Right lobe of liver (tissue), 6 donors: ENCODE measurements around the gene CTDSP2. TPM values are rescaled to one million over a fixed set of nuclear protein-coding genes. Genes with fewer than 3 reads are reported as not detected.
A peak's percentile ranks its signal among the peaks of the same experiment; 100 is the strongest.
"Not testable (repeated sequence)": the region's sequence is repeated elsewhere in the genome, so short reads cannot be mapped to it uniquely, and the experiment has no call there.

Experiments used
- ATAC-seq, 4 donors: fragments of 200-7000 bp; cut with Tn5 transposase; one replicate each; pipeline ENCODE4 v1.9.1; 2020; ENCODE audit warnings: mild to moderate bottlenecking in 4 of 4, moderate library complexity in 4 of 4
- DNase-seq, 3 donors: peaks; one replicate each; pipeline ENCODE4 v3.0.0-alpha.2; 2020
- H3K27ac ChIP-seq, 3 donors: fragments of 200-600 bp; one replicate each; pipeline ENCODE4 v1.8.0; 2022
- H3K27me3 ChIP-seq, 2 donors: fragments of 200-600 bp; one replicate each; pipeline ENCODE4 v1.8.0; 2022
- H3K36me3 ChIP-seq, 4 donors: fragments of 200-600 bp; sonication (generic) in 1 of 4; one replicate each; pipeline versions ENCODE4 v1.5.1 to v1.8.0; 2017 to 2022; ENCODE audit warnings: control low read depth in 1 of 4
- H3K4me1 ChIP-seq, 4 donors: fragments of 200-600 bp; sonication (generic) in 1 of 4; one replicate each; pipeline versions ENCODE4 v1.5.1 to v1.8.0; 2017 to 2022; ENCODE audit warnings: control low read depth in 1 of 4
- H3K4me3 ChIP-seq, 3 donors: fragments of 200-600 bp; one replicate each; pipeline ENCODE4 v1.8.0; 2022
- H3K9me3 ChIP-seq, 4 donors: fragments of 200-600 bp; sonication (generic) in 1 of 4; one replicate each; pipeline versions ENCODE4 v1.5.1 to v1.8.0; 2017 to 2022; ENCODE audit warnings: control low read depth in 1 of 4
- CTCF ChIP-seq, 4 donors: fragments of 200-600 bp in 3 of 4; fragments of 450-650 bp in 1 of 4; IDR thresholded peaks; one replicate each; pipeline versions ENCODE4 v1.5.1 to v1.8.0; 2016 to 2022; ENCODE audit warnings: antibody characterized with exemption in 4 of 4, mild to moderate bottlenecking in 2 of 4
- POLR2A ChIP-seq: fragments of 450-650 bp; IDR thresholded peaks from one replicate; pipeline ENCODE4 v1.6.1; 2017; ENCODE audit warnings: antibody characterized with exemption, mild to moderate bottlenecking
- WGBS: methylation state at CpG from one replicate; pipeline ENCODE4 v1.1.6; 2018; ENCODE audit warnings: low coverage, low lambda C conversion rate; ENCODE audit not compliant: insufficient coverage; ENCODE audit errors: missing lambda C conversion rate; 5-methylcytosine and 5-hydroxymethylcytosine counted together
- intact Hi-C, 2 donors: fragments of 100-400 bp; cut with DNase I; formaldehyde crosslinking; loops; one replicate each; pipeline versions ENCODE4 v1.11.2 to v1.14.1; 2022
- total RNA-seq, 6 experiments: library from RNA; depleted of rRNA in 2 of 6; stranded (reverse); fragments of >200 nt in 2 of 6; fragmentation: NEBNext Ultra II Directional in 3 of 6; extraction: Animal tissue kit (Norgen Biotek cat#: 25700) in 3 of 6; gene quantifications; one replicate each; pipeline versions ENCODE4 v1.1.0 to v1.2.4, GENCODE V29; 2016 to 2023
- donor health status: DM: no; HTN: yes; CAD: no.
- donor health status: DM: no; HTN: no; CAD: no.
- donor health status: DM: no; HTN: no; CAD: no.
- donor health status: DM: no; HTN: yes; CAD: no.
- donor health status: DM: no; HTN: yes; CAD: no.

The CTDSP2 gene
- total RNA-seq, 6 experiments from 2014 or later: 39.3 to 84.2 (median 64.7) TPM

DNA sequence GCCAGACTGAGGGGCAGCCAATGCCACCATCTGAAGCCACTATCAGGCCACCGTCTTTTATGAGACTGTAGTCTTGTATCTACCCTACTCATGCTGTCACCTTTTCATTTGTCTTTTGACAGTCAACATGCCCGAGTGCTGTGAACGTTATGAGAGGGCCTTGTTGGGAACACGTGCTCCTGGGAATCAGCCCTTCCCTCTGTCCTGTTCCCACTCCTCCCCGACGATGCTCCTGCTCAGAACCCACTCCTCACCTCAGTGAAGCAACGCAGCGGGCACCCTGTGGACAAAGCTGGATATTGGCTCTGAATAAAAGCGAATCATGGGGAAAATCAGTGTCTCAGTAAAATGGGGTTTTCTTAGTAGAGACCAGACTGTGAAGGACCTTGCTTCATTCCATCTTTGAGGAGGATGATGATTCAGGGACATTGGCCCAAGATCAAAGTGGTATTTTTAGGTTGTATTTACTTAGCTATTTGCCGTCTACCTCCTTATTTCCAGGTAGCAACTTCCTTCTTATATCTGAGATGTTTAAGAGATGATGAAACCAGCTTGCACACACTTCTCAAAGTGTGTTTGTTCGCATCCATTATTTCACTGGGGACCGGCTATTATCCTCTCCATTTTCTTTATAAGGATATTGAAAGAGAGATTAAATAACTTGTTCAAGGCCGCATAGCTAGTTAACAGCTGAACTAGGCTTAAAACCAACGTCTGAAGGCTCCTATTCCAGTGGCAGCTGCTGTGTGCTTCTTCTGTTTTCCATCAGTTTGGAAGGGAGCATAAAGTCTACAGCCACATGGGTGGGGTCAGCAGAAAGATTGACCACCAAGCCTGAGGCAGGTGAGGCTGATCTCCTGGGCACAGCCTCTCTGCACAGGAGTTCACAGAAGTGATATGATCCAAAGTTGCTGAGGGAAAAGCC, 43.9 kb upstream of the CTDSP2 start:
- Histone ChIP-seq H3K36me3 (no peaks in the 10 kb centered on the region), H3K9me3 (no peaks in the 10 kb centered on the region), H3K27me3 (no peaks in the 10 kb centered on the region), H3K4me1 (peaks cover 0 to 2% (median 0%) of the 10 kb centered on the region in 4 donors), H3K27ac (peak overlapping the region in 1 of 3 donors; percentile 38), H3K4me3 (no peak overlapping the region)
- ATAC-seq (no peak), DNase-seq (no peak)
- 78% methylated on average over 11 of the region's 14 CpGs for WGBS
- TF ChIP-seq CTCF (IDR thresholded peaks at IDR 0.05) (no peak), POLR2A (no peak)
- intact Hi-C loops: no loop called here

GRCh38 chr12:57889500-57889989, 43.0 kb upstream of the CTDSP2 start:
- ATAC-seq: peak in 2 of 4 donors; percentile 22 to 30
- Histone ChIP-seq H3K27ac (peak overlapping the region in 2 of 3 donors; percentile 33 to 38), H3K36me3 (no peaks in the 10 kb centered on the region), H3K4me1 (no peaks in the 10 kb centered on the region), H3K27me3 (no peaks in the 10 kb centered on the region), H3K9me3 (no peaks in the 10 kb centered on the region), H3K4me3 (no peak overlapping the region)
- intact Hi-C loops: no loop called here
- no peak for DNase-seq
- TF ChIP-seq CTCF (IDR thresholded peaks at IDR 0.05) (no peak), POLR2A (no peak)
- 63% methylated on average over 3 of the region's 10 CpGs for WGBS

DNA sequence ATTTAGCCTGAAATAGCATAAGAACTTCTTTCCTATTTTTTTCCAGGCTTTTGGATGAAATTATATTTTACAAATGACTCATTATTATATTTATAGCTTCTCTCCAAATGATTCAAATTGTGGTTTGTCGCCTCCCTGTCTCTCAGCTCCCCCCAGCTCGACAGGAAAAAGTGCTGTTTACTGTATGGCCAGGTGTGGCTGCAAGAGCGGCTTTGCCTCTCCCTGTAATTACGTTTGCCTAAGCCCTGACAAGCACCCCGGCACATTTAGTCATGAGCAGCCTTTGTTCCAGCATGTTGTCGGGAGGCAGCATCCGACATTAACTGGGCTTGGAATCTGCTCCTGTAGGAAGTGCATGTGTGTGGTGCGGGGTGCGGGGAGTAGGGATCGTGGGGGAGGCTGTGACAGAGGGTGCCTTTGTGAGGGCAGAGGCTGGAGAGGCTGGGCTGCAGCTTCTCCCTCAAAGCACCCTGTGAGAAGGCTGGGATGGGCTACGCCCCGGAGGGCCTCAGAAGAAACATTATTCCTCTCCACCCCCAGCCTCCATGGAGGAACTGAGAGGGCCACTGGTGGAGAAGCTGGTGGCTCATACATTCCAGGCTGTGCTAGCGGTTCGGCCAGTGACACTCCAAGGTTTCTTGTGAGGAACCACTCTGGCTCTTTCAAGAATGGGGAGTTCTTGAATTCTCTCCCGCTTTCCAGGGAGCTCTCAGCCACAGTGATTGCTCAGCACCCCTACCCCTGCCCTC, 42.1 kb upstream of the CTDSP2 start:
- Histone ChIP-seq H3K27ac (peak overlapping the region in 1 of 3 donors; percentile 28), H3K36me3 (no peaks in the 10 kb centered on the region), H3K4me1 (no peaks in the 10 kb centered on the region), H3K4me3 (no peak overlapping the region), H3K9me3 (no peaks in the 10 kb centered on the region), H3K27me3 (no peaks in the 10 kb centered on the region)
- intact Hi-C loops: no loop called here
- ATAC-seq (peak in 1 of 4 donors; percentile 19), DNase-seq (no peak)
- 44% methylated on average over 6 of the region's 15 CpGs for WGBS
- no peak for TF ChIP-seq CTCF (IDR thresholded peaks at IDR 0.05)
- no peak for TF ChIP-seq POLR2A

GRCh38 chr12:57887631-57888408, 41.3 kb upstream of the CTDSP2 start:
- WGBS: 57% methylated on average over 2 of the region's 10 CpGs
- no peak overlapping the region for H3K4me3 ChIP-seq
- no peaks in the 10 kb centered on the region for H3K9me3 ChIP-seq
- intact Hi-C loops: no loop called here
- H3K27ac ChIP-seq: peak overlapping the region in 1 of 3 donors; percentile 28
- ATAC-seq (peak in 2 of 4 donors; percentile 28 to 32), DNase-seq (no peak)
- H3K27me3 ChIP-seq: no peaks in the 10 kb centered on the region
- no peak for TF ChIP-seq CTCF (IDR thresholded peaks at IDR 0.05)
- TF ChIP-seq POLR2A: no peak
- no peaks in the 10 kb centered on the region for H3K36me3 ChIP-seq
- H3K4me1 ChIP-seq: no peaks in the 10 kb centered on the region

DNA sequence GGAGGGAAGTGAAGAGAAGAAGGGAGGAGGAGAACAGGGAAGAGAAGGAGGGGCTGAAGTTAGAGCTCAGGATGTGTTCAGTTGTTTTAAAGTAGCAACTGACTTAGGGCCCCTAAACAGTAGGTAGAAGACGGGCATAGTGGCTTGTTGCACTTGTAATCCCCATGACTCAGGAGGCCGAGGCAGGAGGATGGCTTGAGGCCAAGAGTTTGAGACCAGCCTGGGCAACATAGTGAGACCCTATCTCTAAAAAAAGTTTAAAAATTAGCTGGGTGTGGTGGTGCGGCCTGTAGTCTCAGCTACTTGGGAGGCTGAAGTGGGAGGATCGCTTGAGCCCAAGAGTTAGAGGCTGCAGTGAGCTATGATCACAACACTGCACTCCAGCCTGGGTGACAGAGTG, 40.4 kb upstream of the CTDSP2 start:
- H3K27me3 ChIP-seq, H3K9me3 ChIP-seq, DNase-seq, intact Hi-C loops, H3K4me1 ChIP-seq, ATAC-seq, H3K36me3 ChIP-seq, H3K27ac ChIP-seq, H3K4me3 ChIP-seq: not testable (repeated sequence)
- WGBS: 96% methylated on average over 4 of the region's 4 CpGs
